NCI-H2227 treated with DMSO at 0.1 percent for 48 hours (cell line): ENCODE measurements around the gene TXNDC5.

ENCODE experiments used
- DNase-seq: peaks from one replicate; lab custom pipeline; 2025; lab: John Stamatoyannopoulos, UW

TXNDC5 gene

DNA sequence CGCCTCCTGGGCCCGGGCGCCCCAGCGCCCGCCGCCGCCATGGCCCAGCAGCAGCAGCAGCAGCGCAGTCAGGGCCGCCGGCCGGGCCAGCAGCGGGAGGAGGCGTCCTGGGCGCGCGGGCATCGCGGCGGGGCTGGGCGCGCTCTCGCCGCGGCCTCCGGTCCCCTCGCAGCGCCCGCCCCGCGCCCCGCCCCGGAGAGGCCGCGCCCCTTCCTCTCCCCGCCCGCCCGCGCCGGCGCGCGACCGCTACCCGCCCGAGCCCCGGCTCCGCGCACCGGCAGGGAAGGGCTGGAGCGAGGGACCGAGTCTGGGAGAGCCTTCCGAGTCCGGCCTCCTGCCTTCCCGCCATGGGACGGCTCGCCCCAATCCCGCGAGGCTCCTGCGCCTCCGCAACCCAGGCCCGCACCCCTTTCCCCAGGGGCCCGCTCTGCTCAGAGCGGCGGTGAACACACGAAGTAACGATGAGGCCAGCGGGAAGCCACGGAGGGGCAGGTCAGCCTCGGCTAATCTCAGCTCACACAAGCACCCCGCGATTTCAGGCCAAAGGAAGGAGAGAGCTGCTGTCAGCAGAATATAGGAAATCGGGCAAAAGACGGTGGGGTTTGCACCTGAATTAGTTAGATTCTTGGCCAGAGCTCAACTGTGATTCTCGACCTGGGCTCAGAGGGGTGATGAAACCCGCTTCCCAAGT is at the start of gene TXNDC5:
Gene TXNDC5, minus strand, starts transcription at position 135 of the 691 bp plus-strand sequence. Its CDS starts 12 bp downstream, at position 123.
- peak; percentile 52 for DNase-seq

GRCh38 chr6:7960141-7960540 is 49.6 kb upstream of the TXNDC5 start:
- DNase-seq = no peak

- DNase-seq = no peak
Measured at GRCh38 chr6:7959453-7959852, 48.9 kb upstream of the TXNDC5 start.

DNA sequence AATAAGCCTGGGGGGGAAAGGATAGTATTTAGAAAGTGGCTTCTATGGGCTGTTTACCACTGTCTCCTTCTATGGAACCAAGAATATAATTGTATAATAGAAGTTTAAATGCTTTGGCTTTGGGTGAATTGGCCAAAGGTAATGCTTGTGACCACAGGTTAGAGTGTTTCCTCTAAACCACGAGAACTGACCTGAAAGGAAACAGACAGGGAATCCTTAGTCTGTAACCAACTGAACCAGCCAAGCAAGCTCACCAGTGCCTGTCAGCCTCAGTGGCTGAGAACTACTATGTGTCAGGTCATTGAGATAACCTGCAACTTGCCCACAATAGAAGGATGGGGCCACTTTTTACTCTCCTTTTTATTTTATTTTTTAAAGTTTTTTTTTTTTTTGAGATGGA is 47.9 kb upstream of the TXNDC5 start:
- DNase-seq = no peak

DNA sequence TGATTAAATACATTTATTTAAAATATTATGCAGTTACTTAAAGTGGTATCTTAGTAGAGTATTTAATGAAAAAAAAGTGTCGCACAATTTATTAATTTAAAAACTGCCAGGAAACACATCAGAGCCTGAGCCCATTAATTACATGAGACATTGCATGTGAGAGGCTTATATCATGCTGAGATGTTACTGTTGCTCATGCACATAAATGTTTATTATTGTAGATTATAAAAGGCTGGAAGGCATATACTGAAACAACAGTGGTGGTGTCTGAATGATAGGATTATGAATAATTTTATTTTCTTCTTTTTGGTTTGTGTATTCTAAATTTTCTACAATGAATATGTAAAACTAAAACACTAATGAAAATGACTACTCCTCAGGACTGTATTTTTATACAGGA is 45.7 kb upstream of the TXNDC5 start:
- no peak for DNase-seq

- no peak for DNase-seq
Measured at GRCh38 chr6:7954477-7955200, 44.1 kb upstream of the TXNDC5 start.

GRCh38 chr6:7953753-7954152 is 43.2 kb upstream of the TXNDC5 start:
- DNase-seq = no peak

DNA sequence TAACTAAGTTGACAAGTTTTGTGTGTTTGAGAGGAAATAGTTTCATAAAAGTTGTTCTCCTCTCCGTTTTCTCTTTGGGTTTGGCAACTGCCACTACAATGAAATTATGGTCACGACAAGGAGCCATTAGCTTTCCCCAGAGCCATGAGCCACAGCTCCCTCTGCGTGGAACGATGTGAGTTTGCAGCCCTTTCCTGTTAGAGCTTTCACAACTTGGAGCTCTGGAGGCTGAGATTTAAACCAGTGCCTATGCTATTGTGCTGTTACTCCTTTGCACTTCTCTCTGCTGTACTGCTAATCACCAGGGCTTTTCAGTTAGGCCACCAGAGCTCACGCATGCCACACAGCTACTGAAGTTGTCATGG is 29.3 kb upstream of the TXNDC5 start:
- DNase-seq = no peak

DNA sequence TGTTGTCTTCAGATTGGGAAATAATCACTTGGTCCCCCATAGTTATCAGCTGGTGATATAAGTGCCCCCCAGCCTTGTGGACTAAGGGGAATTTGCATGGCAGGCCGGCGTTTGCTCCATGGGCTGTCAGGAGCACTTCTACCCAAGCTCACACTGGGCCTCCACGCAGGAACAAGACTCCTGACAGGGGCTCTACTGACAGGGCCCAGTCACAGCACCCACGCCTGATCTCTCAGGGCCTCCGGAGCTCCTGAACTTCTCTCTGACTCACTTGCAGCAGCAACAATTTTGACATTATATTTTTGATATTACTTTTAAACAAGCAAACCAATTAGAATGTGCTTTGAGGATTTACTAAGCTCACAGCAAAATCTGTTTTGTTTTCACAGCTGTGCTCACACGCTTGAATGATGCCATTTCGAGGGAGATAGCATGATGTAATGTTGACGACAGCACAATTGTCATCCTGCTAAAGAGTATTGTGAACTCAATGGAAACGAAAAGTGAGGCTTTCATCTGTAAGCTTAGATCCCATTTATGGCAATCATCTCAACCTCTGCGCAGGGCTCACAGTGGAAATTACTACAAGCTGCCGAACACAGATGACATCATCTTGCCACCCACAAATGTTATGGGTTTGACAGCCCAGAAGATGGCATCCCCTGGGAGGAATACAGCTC is 28.7 kb upstream of the TXNDC5 start:
- DNase-seq = no peak

DNA sequence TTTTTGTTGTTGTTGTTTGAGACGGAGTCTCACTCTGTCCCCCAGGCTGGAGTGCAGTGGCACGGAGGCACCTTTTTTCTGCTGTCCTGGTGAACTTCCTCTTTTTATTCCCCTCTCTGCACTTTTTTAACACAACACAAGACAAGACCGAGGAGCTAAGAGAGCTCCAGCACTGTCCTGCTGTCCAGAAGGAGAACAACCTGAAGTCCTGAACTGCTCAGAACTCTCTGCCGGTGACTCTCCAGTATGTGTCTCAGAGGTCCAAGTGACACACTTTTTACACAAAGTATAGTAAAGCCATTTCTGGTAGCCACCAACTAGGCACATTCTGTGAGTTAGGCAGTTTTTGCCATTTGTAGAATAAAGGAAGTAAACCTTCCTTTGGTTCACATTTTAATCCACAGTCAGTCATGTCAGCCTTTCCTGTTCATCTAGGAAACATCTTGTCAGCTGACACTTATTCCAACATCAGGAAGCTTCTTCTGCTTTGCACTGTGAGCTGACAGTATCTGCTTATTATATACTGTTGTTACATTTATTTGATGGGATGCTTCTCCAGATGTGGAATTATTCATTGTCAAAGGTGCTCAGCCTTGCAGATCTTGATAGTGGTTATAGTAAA is 28.1 kb upstream of the TXNDC5 start:
- no peak for DNase-seq

GRCh38 chr6:7933794-7934193 is 23.2 kb upstream of the TXNDC5 start:
- no peak for DNase-seq

GRCh38 chr6:7932625-7933024 is 22.0 kb upstream of the TXNDC5 start:
- no peak for DNase-seq

GRCh38 chr6:7924867-7925266 is 14.3 kb upstream of the TXNDC5 start:
- no peak for DNase-seq

- no peak for DNase-seq
Measured at GRCh38 chr6:7922596-7922995, 12.0 kb upstream of the TXNDC5 start.

DNA sequence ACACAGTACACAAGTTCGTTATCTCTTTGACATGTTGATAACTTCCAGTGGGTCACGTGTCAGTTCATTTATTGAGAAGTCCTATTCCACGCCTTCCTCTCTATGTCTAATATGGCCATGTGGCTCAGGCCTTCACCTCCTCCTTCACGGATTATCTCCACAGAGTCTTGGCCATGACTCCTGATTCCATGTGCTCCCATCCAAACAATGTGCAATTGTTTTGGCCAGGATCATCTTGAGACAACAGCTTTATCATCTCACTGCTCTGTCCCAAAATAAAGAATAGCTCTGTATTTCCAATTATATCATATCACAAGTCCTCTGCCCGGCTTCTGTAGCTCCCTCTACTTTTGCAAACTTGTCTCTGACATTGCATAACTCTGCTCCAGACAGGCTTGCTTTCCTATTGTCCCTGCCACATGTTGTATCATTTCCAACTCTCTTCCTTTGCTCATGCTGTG is 11.1 kb upstream of the TXNDC5 start:
- no peak for DNase-seq

DNA sequence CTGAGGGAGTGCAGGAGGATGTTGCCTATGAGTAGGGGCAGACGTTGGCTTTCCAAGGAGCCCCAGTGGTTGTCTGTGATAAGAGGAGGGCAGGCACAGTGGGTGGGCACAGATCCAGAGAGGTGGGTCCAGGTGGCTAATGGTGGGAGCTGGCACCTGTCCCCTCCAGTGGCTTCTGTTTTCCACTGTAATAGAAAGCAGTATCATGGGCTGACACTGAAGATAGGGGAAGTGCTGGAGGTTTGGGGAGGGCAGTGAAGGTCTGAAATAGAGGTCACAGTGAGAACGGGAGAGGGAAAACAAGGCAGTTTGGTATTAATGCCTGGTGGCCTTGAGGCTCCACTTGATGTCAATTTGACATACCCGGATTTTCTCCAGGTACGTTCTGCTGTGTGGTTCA is 10.5 kb upstream of the TXNDC5 start:
- no peak for DNase-seq

DNA sequence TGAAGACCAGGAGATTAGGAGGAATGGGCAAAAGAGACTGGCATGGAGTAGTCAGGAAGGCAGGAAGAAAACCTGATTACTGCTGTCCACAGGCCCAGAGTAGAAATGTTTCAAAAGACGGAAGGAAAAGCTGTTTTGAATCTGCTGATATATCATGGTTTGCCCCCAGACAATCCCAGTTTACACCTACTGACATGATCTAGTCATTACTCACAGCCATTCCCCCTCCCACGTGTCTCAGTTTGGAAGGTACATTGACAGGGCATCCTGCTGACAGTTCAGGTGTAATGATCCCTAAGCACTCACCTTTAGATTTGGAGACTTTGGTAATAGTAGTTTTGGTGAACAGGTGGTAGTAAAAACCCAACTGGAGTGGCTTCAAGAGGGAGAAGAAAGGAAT is 9.8 kb upstream of the TXNDC5 start:
- DNase-seq = no peak

DNA sequence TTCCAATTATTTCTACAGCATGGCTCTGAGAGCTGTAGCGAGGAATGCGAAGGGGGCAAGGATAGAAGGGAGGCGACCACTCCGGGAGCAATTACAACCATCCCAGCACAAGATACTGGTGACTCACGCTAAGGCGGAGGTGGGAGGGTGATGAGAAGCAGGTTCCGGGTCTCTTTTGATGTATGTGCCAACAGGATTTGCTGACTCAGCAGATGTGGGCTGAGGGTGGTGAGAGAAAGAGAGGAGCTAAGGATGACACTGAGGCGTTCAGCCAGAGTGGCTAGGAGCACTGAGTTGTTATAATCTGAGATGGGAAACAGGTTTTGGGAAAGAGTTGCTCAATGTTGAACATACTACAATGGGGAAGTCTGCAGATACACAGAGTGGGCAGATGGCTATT is 9.3 kb upstream of the TXNDC5 start:
- DNase-seq = no peak

- no peak for DNase-seq
Measured at GRCh38 chr6:7918403-7918802, 7.8 kb upstream of the TXNDC5 start.

DNA sequence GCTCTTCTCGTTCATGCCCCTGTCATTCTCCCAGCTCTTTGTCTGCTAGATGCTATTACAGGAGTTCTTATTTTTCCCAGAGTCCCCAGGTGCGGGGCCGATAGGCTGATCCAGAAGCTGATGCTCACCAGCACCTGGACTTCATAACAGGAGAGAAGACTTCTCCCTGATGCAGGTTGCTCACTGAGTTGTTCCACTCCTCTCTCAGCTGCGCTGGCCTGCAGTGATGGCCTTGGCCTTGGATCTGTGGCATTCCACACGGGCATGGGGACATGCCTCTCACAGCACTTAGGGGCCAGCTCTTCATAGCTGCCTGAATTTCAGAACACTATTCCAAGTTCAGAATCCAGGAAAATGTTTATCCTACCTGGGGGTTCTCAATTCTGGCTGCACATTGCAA is 7.1 kb upstream of the TXNDC5 start:
- DNase-seq = no peak

GRCh38 chr6:7916959-7917358 is 6.4 kb upstream of the TXNDC5 start:
- no peak for DNase-seq

- no peak for DNase-seq
Measured at GRCh38 chr6:7914991-7915789, 4.6 kb upstream of the TXNDC5 start.
